Fibroblast of lung (primary cell): ENCODE results near the gene LGALSL.

Experiments
- CTCF ChIP-seq, 2 donors: IDR thresholded peaks in 1 of 2; conservative IDR thresholded peaks in 1 of 2; 1 replicate in 1 of 2; 2 replicates in 1 of 2; pipeline ENCODE4 v1.5.1; 2011 to 2012; ENCODE audit warnings: low read length in 2 of 2, control low read depth in 1 of 2, inconsistent platforms in 1 of 2, low read depth in 1 of 2, mild to moderate bottlenecking in 1 of 2
- EZH2 ChIP-seq: IDR thresholded peaks from 2 replicates; pipeline ENCODE4 v1.5.1; 2012; ENCODE audit warnings: low read length, control low read depth, mild to moderate bottlenecking; ENCODE audit errors: missing control alignments

- no peak for TF ChIP-seq EZH2
- no peak for TF ChIP-seq CTCF (conservative IDR thresholded peaks at IDR 0.05 in 1 of 2, IDR thresholded peaks at IDR 0.05 in 1 of 2; ENCODE audit: low read depth in 1 of 2, low read length in 2 of 2)
Measured at GRCh38 chr2:64500549-64500948, 46.6 kb downstream of the LGALSL start.
